ENCODE measurements around the gene NET1. TPM values are rescaled to one million over a fixed set of nuclear protein-coding genes. Genes with fewer than 3 reads are reported as not detected.

NET1 gene
- total RNA-seq, 4 donors from 2014 or later = 64.3 to 124 (median 77.2) TPM

GRCh38 chr10:5464546-5464945, 52.2 kb downstream of the NET1 start:
- intact Hi-C loops (cut with DNase I; ENCODE audit: low total_unique reads) = no loop called here
- no peak for DNase-seq (ENCODE audit: low spot score in 2 of 2)
- TF ChIP-seq CTCF (IDR thresholded peaks at IDR 0.05) (no peak), POLR2A (IDR thresholded peaks at IDR 0.05) (no peak)
- H3K4me3 ChIP-seq (ENCODE audit: low read depth, poor library complexity, severe bottlenecking) = no peak overlapping the region
- 28 to 31% methylated on average over 5 of the region's 5 CpGs for WGBS, 2 donors

GRCh38 chr10:5465976-5466450, 53.7 kb downstream of the NET1 start:
- WGBS, 2 donors = 58 to 60% methylated on average over 12 of the region's 12 CpGs
- intact Hi-C loops (cut with DNase I; ENCODE audit: low total_unique reads) = no loop called here
- DNase-seq (ENCODE audit: low spot score in 2 of 2) = no peak
- H3K4me3 ChIP-seq (ENCODE audit: low read depth, poor library complexity, severe bottlenecking) = no peak overlapping the region
- TF ChIP-seq CTCF (IDR thresholded peaks at IDR 0.05) = no peak
- TF ChIP-seq POLR2A (IDR thresholded peaks at IDR 0.05) = no peak

- no peak for TF ChIP-seq POLR2A (IDR thresholded peaks at IDR 0.05)
- TF ChIP-seq CTCF (IDR thresholded peaks at IDR 0.05) = no peak
- intact Hi-C loops (cut with DNase I; ENCODE audit: low total_unique reads) = no loop called here
- peak in 1 of 2 donors; percentile 76 for DNase-seq (ENCODE audit: low spot score in 2 of 2)
- 28 to 29% methylated on average over 18 of the region's 18 CpGs for WGBS, 2 donors
- H3K4me3 ChIP-seq (ENCODE audit: low read depth, poor library complexity, severe bottlenecking) = no peak overlapping the region
Measured at GRCh38 chr10:5466451-5467206, 54.3 kb downstream of the NET1 start.

- intact Hi-C loops (cut with DNase I; ENCODE audit: low total_unique reads) = no loop called here
- DNase-seq (ENCODE audit: low spot score in 2 of 2) = no peak
- TF ChIP-seq POLR2A (IDR thresholded peaks at IDR 0.05) (no peak), CTCF (IDR thresholded peaks at IDR 0.05) (no peak)
- H3K4me3 ChIP-seq (ENCODE audit: low read depth, poor library complexity, severe bottlenecking) = no peak overlapping the region
- WGBS, 2 donors = 28 to 32% methylated on average over 8 of the region's 8 CpGs
Measured at GRCh38 chr10:5467207-5467535, 54.8 kb downstream of the NET1 start.

GRCh38 chr10:5467634-5468255, 55.4 kb downstream of the NET1 start:
- TF ChIP-seq POLR2A (IDR thresholded peaks at IDR 0.05) = no peak
- DNase-seq (ENCODE audit: low spot score in 2 of 2) = no peak
- intact Hi-C loops (cut with DNase I; ENCODE audit: low total_unique reads) = no loop called here
- 71 to 72% methylated on average over 6 of the region's 6 CpGs for WGBS, 2 donors
- no peak overlapping the region for H3K4me3 ChIP-seq (ENCODE audit: low read depth, poor library complexity, severe bottlenecking)

- intact Hi-C loops (cut with DNase I; ENCODE audit: low total_unique reads) = no loop called here
- TF ChIP-seq POLR2A (IDR thresholded peaks at IDR 0.05) (no peak), CTCF (IDR thresholded peaks at IDR 0.05) (no peak)
- H3K4me3 ChIP-seq (ENCODE audit: low read depth, poor library complexity, severe bottlenecking) = no peak overlapping the region
- WGBS, 2 donors = 80 to 86% methylated on average over 8 of the region's 8 CpGs
- no peak for DNase-seq (ENCODE audit: low spot score in 2 of 2)
Measured at GRCh38 chr10:5468262-5469106, 56.1 kb downstream of the NET1 start.

Data from lower leg skin (tissue), 4 donors.